Measurements from ENCODE around the gene SOX6. TPM values are rescaled to one million over a fixed set of nuclear protein-coding genes. Genes with fewer than 3 reads are reported as not detected.

The SOX6 gene
- total and polyA plus RNA-seq, 2 experiments from 2014 or later: 0.03 to 0.66 TPM

- no peak for TF ChIP-seq JUNB (IDR thresholded peaks at IDR 0.05; ENCODE audit: unreplicated experiment)
Observed at GRCh38 chr11:16091862-16092261, 264.5 kb downstream of the SOX6 start (continued).

GRCh38 chr11:16089481-16089880 is 266.9 kb downstream of the SOX6 start:
- Mint-ChIP-seq H3K4me3 (no peak overlapping the region), H3K36me3 (ENCODE audit: low read depth) (no peaks in the 10 kb centered on the region), H3K4me1 (peaks cover 7% of the 10 kb centered on the region), H3K9me3 (no peaks in the 10 kb centered on the region), H3K27ac (no peak overlapping the region), H3K27me3 (ENCODE audit: insufficient read depth, low read depth, poor library complexity) (no peaks in the 10 kb centered on the region)
- Histone ChIP-seq H4K20me1 (replicated peaks; ENCODE audit: insufficient read depth) (no peaks in the 10 kb centered on the region), H3K36me3 (ENCODE audit: insufficient read depth) (no peaks in the 10 kb centered on the region), H3K9me2 (ENCODE audit: insufficient read depth) (no peaks in the 10 kb centered on the region), H3K4me3 (no peak overlapping the region), H3F3A (replicated peaks; ENCODE audit: low read depth) (no peaks in the 10 kb centered on the region), H3K27me3 (ENCODE audit: insufficient read depth) (no peaks in the 10 kb centered on the region), H3K79me2 (replicated peaks; ENCODE audit: insufficient read depth) (no peaks in the 10 kb centered on the region), H2AFZ (no peak overlapping the region), H3K4me2 (no peak overlapping the region), H3K27ac (ENCODE audit: low read depth) (no peak overlapping the region), H3K4me1 (ENCODE audit: insufficient read depth) (0 out of 2 replicates have a peak, but pooled peaks cover 6% of the 10 kb centered on the region)
- ATAC-seq (no peak), DNase-seq (ENCODE audit: low spot score) (no peak)
- TF ChIP-seq EZH2 (IDR thresholded peaks at IDR 0.05; ENCODE audit: low read depth, unreplicated experiment) (no peak), STAT1 (IDR thresholded peaks at IDR 0.05; ENCODE audit: unreplicated experiment) (no peak), ETS1 (IDR thresholded peaks at IDR 0.05) (no peak), JUNB (IDR thresholded peaks at IDR 0.05; ENCODE audit: unreplicated experiment) (no peak), REST (IDR thresholded peaks at IDR 0.05; ENCODE audit: unreplicated experiment) (no peak), CREB1 (CRISPR knock-in tag; IDR thresholded peaks at IDR 0.05; ENCODE audit: low read depth) (no peak), ZNF114 (CRISPR knock-in tag; IDR thresholded peaks at IDR 0.05) (no peak), POLR2AphosphoS5 (IDR thresholded peaks at IDR 0.05; ENCODE audit: low read depth) (no peak), CTCF (conservative IDR thresholded peaks at IDR 0.05; ENCODE audit: low read depth in 2 of 2) (no peak), EZH2phosphoT487 (IDR thresholded peaks at IDR 0.05; ENCODE audit: unreplicated experiment) (no peak)

All from GM23338 (cell line).